HG03575 (cell line): ENCODE data around the gene GBP6.
"Not testable (repeated sequence)": the region's sequence is repeated elsewhere in the genome, so short reads cannot be mapped to it uniquely, and the experiment has no call there.

Source experiments
- ATAC-seq: cut with Tn5 transposase; IDR thresholded peaks from one replicate; pipeline ENCODE4 v1.9.1; 2021; ENCODE audit not compliant: unreplicated experiment, insufficient number of reproducible peaks, low FRiP score; ENCODE audit errors: extremely low read depth

Gene GBP6

DNA sequence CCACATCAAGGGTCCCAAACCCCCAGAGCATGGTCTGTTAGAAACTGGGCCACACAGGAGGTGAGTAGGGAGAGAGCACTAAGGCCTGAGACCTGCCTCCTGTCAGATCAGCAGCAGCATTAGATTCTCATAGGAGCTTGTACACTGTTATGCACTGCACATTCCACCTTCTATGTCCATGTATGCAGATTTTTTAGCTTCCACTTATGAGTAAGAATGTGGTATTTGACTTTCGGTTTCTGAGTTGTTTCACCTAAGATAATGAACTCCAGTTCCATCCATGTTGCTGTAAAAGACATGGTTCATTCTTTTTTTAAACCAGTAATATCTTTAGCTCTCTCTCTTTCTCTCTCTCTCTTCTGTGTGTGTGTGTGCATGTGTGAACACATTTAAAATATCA is 663 bp upstream of the GBP6 start:
- peak; percentile 90 for ATAC-seq

DNA sequence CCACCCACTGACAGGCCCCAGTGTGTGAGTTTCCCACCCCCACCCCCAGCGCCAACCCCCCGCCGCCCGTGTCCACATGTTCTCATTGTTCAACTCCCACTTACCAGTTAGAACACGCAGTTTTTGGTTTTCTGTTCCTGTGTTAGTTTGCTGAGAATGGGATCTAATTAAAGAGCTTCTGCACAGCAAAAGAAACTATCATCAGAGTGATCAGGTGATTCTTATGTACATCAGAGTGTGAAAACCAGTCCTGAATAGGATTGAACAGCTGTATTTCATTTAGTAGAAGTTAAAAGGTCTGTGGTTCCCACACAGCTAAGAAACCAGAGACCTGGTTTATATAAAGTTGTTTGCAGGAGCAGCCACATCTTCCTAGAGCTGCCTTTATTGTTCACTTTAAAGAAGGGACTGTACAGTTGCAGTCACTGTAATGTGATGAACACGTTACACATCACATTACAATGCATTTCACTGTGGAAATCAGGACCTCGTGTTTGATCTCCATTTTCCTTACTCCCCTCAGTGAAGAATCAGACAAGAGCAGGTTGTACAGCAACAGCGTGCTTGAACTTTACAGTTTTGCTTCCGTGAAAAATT is 1.2 kb downstream of the GBP6 start:
- ATAC-seq, result no peak

DNA sequence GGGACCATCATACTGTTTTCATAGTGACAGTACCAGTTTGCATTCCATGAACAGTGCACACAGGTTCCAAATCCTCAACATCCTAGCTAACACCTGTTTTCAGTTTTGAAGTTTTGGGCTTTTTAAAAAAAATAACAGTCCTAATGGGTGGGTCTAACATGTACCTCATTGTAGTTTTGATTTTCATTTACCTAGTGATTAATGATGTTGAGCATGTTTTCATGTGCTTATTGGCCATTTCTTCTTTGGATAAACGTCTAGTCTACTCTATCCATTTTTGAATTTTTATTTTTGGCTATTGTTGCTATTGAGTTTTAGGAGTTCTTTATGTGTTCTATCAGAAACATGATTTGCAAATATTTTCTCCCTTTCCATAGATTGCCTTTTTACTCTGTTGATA is 3.4 kb downstream of the GBP6 start:
- no peak for ATAC-seq

DNA sequence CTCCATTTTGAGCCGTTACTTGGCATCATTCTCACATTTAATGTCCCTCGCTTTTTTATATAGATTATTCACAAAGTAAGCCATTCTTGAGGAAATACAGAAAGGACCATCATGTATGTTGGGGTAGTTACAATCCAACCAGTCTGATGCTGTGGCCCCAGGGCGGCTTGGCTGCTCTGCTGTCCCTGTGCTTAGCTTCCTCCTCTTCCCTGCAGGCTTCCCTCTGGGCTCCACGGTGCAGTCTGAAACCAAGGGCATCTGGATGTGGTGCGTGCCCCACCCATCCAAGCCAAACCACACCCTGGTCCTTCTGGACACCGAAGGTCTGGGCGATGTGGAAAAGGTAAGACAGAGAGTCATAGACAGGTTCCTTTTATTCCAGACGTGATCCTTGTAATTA is 5.5 kb downstream of the GBP6 start:
- ATAC-seq, result no peak

DNA sequence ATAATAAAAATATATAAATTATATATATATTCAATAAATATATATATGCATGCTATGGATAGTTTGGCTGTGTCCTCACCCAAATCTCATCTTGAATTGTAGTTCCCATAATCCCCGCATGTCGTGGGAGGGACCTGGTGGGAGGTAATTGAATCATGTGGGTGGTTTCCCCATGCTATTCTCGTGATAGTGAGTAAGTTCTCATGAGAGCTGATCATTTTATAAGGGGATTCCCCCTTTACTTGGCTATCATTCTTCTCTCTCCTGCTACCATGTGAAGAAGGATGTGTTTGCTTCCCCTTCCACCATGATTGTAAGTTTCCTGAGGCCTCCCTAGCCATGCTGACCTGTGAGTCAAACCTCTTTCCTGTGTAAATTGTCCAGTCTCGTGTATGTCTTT is 10.0 kb downstream of the GBP6 start:
- not testable (repeated sequence) for ATAC-seq

- no peak for ATAC-seq
Observed at GRCh38 chr1:89378001-89378400, 14.1 kb downstream of the GBP6 start.

- ATAC-seq, result no peak
Observed at GRCh38 chr1:89381618-89382017, 17.8 kb downstream of the GBP6 start.

- no peak for ATAC-seq
Observed at GRCh38 chr1:89382479-89382878, 18.6 kb downstream of the GBP6 start.

DNA sequence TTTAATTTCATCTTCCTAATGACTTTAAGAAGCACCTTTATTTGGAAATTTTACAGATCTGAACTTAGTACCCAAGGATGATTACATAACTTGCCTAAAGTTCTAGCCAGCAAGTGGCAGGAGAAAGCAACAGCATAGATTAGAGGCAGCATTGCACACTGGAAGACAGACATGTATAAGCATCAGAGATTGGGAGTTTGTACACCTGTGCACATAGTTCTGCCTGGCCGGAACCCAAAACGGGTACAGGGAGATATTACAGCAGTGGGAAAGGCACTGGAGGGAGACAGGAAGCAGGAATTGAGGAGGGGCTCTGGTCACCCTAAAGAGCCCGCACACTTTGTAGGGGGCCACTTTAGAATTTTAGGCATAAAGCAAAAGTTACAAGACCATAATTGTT is 19.3 kb downstream of the GBP6 start:
- no peak for ATAC-seq

DNA sequence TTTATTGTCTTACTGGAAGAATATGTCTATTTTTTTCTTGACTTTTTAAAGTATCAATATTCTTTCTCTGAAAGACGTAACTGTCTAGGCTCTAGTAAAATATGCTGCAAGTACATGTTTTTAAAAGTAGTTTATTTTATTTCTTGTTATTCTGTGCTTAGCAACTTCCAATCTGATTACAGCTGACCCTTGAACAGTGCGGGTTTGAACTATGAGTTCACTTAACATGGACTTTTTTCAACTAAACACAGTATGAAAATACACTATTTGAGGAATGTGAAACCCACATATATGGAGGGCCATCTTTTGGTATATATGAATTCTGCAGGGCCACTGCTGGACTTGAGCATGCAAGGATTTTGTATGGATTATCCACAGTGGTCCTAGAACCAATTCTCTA is 26.8 kb downstream of the GBP6 start:
- ATAC-seq, result no peak

- ATAC-seq, result no peak
Observed at GRCh38 chr1:89391686-89392085, 27.8 kb downstream of the GBP6 start.

DNA sequence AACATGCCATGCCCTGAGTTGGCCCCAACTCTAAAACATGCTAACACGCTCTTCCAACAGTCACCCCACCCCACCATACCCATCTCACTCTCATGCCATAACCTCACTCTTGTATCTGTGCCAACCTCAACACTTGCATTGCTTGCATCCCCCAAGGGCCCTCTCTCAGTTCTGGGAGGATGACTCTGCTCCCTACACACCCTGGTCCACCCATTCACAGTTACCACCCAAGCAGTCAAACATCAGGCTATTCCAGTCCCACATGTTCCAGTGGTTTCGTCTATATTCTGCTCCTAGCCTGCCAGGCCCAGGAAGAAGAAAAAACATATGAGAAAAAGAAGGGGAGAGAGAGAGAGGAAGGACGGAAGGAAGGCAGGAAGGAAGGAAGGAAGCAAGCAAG is 31.0 kb downstream of the GBP6 start:
- no peak for ATAC-seq

DNA sequence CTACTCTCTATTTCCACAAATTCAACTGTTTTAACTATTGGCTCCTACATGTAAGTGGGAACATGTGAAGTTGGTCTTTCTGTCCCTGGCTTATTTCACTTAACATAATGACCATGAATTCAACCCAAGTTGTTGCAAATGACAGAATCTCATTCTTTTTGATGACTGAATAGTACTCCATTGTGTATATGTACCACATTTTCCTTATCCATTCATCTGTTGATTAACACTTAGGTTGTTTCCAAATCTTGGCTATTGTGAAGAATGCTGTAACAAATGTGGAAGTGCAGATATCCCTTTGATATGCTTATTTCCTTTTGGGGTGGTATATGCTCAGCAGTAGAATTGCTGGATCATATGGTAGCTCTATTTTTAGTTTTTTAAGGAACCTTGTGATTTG is 33.0 kb downstream of the GBP6 start:
- no peak for ATAC-seq

DNA sequence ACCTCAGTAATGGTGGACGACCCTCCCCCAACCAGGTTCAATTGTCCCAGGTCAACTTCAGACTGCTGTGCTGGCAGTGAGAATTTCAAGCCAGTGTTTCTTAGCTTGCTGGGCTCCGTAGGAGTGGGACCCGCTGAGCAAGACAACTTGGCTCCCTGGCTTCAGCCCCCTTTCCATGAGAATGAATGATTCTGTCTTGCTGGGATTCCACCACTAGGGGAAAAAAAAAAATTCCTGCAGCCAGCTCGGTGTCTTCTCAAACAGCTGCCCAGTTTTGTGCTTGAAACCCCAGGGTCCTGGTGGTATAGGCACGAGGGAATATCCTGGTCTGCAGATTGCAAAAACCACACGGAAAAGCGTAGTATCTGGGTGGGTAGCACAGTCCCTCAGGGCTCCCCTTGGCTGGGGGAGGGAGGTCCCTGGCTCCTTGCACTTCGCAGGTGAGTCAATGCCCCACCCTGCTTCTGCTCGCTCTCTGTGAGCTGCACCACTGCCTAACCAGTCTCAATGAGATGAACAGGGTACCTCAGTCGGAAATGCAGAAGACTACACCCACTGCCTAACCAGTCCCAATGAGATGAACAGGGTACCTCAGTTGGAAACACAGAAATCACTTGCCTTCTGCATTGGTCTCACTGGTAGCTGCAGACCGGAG is 41.5 kb downstream of the GBP6 start:
- ATAC-seq, result no peak

DNA sequence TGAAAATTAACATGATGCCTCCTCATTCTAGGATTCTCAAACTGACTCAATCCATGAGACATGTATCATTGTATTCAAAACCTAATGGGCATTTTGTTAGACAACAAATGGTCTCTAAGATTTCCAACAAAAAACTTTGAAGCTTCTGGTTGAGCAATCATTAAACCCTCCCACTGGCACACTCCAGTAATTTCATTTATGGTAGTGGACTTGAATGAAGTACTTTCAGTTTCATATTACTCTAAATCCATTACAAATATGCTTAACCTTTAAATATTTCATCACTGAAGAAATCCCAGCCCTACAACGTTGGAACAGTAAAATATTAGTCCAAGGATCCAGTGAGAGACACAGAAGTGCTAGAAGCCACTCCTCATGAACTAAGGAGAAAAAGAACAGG is 43.5 kb downstream of the GBP6 start:
- ATAC-seq, result no peak

GRCh38 chr1:89407768-89408167 is 43.9 kb downstream of the GBP6 start:
- ATAC-seq, result not testable (repeated sequence)

DNA sequence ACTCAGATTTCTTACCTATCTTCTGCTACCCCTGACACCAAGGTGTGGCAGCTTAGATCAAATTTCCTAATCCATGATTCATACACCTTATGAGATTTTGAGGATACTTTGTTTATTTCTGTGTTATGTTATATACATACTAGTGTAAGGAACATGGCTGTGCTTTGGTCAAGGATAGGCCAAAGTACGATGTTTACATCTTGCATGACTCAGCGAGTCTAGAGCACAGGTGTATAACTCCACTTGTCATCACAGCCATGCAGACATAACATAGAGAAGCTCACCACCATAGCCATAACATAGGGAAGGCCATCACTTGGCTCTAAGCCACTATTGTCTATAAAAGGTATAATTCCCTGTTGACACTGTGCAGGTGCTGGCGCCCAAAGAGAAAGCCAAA is 61.2 kb downstream of the GBP6 start:
- no peak for ATAC-seq

DNA sequence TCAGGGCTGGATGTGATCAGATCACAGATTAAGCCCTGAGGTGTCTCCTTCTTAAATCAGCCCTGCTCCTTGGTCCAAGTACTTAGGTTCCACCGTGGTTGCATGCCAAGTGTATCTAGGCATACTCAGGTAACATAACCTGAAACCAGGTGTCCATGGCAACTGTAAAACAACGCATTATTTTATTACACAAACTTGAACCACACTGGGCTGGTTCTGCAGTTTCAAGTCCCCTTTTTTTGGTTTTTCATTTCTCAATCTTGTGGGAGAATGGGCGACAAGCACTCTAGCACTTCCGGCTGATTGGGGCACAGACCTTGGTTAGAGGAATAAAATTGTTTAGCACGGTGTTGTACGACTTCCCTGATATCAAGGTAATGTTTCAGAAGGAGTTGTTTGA is 65.2 kb downstream of the GBP6 start:
- no peak for ATAC-seq

DNA sequence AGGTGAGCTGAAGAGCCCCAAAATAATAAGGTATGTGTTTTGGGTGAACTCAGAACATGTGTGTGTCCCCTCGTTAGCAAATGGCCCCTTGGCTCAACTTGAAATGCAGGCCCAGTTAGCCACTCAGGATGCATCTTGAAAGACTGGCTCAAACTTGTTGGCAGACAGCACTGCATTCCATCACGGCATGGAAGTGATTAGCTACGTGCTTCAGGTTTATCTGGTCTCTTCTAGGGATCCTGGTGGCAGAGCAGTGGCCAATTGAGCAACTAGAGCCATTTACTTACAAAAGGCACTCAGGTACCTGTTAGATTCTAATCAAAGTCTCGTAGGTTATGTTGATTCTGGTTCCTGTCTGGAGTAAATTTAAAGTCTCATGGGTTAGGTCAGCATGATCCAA is 65.8 kb downstream of the GBP6 start:
- ATAC-seq, result not testable (repeated sequence)

DNA sequence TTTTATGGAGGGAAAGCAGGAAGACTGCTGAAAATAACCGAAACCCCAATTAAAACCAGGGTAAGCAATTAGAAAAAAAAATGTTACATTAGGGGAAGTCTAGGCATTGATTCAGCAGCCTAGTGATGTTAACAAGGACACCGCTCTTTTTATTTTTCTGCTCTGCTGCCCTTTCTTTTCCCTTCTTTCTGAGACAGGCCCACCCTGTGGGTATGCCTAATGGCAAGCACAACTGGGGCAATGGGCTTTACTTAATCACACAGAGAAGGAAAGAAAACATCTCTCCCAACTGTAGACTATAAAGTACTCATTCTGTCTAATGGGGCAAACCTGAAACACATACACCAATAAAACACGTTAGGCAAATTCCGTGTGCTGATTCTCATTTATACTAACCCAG is 69.6 kb downstream of the GBP6 start:
- ATAC-seq, result no peak
